Endothelial cell of umbilical vein (primary cell): ENCODE measurements around the gene YARS1. TPM values are rescaled to one million over a fixed set of nuclear protein-coding genes. Genes with fewer than 3 reads are reported as not detected.

Experiments
- BruUV-seq: library from RNA; stranded (reverse); fragments of 400-500 nt; replicated peaks from 2 replicates; lab custom pipeline; 2021; lab: Mats Ljungman, UMichigan
- CTCF ChIA-PET: fragments of 300-600, 350-600 bp; sonication (Branson Sonifier 250); formaldehyde crosslinking; loops from one replicate; lab custom pipeline; 2021; ENCODE audit warnings: antibody characterized with exemption, inconsistent platforms; lab: Charles Lee
- POLR2A ChIA-PET: fragments of 300-600, 350-600 bp; sonication (Branson Sonifier 250); formaldehyde crosslinking; loops from one replicate; lab custom pipeline; 2021; ENCODE audit warnings: antibody characterized with exemption, inconsistent platforms; lab: Charles Lee
- DNase-seq: peaks from one replicate; pipeline ENCODE4 v3.0.0-alpha.2; 2011; ENCODE audit warnings: low read depth, low spot score
- FAIRE-seq: peaks from 2 replicates; lab custom pipeline; 2011; peaks lifted over from hg19 to GRCh38; lab: Jason Lieb, UNC
- H2AFZ ChIP-seq: 2 replicates; pipeline ENCODE4 v1.6.0; 2012; ENCODE audit warnings: low read depth, low read length, control low read depth, inconsistent platforms
- H3K27ac ChIP-seq: 2 replicates; pipeline ENCODE4 v1.5.1; 2011; ENCODE audit warnings: low read depth, mild to moderate bottlenecking, control low read depth, low read length, moderate library complexity; ENCODE audit not compliant: insufficient read depth
- H3K27me3 ChIP-seq, 2 experiments: 2 replicates each; pipeline versions ENCODE4 v1.6.0 to v1.6.1; 2011; ENCODE audit warnings: low read length in 2 of 2, mixed read lengths in 1 of 2; ENCODE audit not compliant: control insufficient read depth in 2 of 2, insufficient read depth in 2 of 2
- H3K36me3 ChIP-seq, 2 experiments: 2 replicates in 1 of 2; 3 replicates in 1 of 2; pipeline ENCODE4 v1.5.1; 2011; ENCODE audit warnings: low read length in 2 of 2, mild to moderate bottlenecking in 1 of 2, moderate library complexity in 1 of 2; ENCODE audit not compliant: control insufficient read depth in 2 of 2, insufficient read depth in 2 of 2; ENCODE audit errors: extremely low read depth in 1 of 2
- H3K4me1 ChIP-seq: 3 replicates; pipeline ENCODE4 v1.5.1; 2011; ENCODE audit warnings: mild to moderate bottlenecking, low read length; ENCODE audit not compliant: control insufficient read depth, insufficient read depth; ENCODE audit errors: extremely low read depth
- H3K4me2 ChIP-seq: 2 replicates; pipeline ENCODE4 v1.6.1; 2011; ENCODE audit warnings: low read length, control low read depth, mixed read lengths; ENCODE audit not compliant: insufficient read depth
- H3K4me3 ChIP-seq, 3 experiments: fragments of 200-600 bp in 1 of 3; sonication (generic), shearing (Covaris generic) in 1 of 3; replicated peaks in 1 of 3; 2 replicates each; pipeline ENCODE4 v1.5.1; 2011 to 2016; ENCODE audit warnings: control low read depth in 3 of 3, low read length in 3 of 3, mild to moderate bottlenecking in 2 of 3, inconsistent platforms in 1 of 3, low read depth in 1 of 3, moderate library complexity in 1 of 3; ENCODE audit not compliant: insufficient read depth in 1 of 3
- H3K79me2 ChIP-seq: 2 replicates; pipeline ENCODE4 v1.6.0; 2012; ENCODE audit warnings: low read length, inconsistent platforms; ENCODE audit not compliant: control insufficient read depth, insufficient read depth
- H3K9ac ChIP-seq: replicated peaks from 2 replicates; pipeline ENCODE3; 2011; ENCODE audit warnings: low read length, control low read depth; ENCODE audit not compliant: insufficient read depth; ENCODE audit errors: extremely low read depth
- H3K9me1 ChIP-seq: replicated peaks from 3 replicates; pipeline ENCODE4 v1.6.0; 2011; ENCODE audit warnings: mild to moderate bottlenecking, low read length; ENCODE audit not compliant: control insufficient read depth, insufficient read depth; ENCODE audit errors: extremely low read depth
- H3K9me3 ChIP-seq: replicated peaks from 2 replicates; pipeline ENCODE4 v1.5.1; 2012; ENCODE audit warnings: low read length, inconsistent platforms; ENCODE audit not compliant: control insufficient read depth, insufficient read depth
- H4K20me1 ChIP-seq: replicated peaks from 2 replicates; pipeline ENCODE3; 2011; ENCODE audit warnings: mild to moderate bottlenecking, low read length; ENCODE audit not compliant: control insufficient read depth, insufficient read depth; ENCODE audit errors: extremely low read depth
- EZH2 ChIP-seq: IDR thresholded peaks from 2 replicates; pipeline ENCODE4 v1.6.1; 2012; ENCODE audit warnings: borderline replicate concordance, low read depth, mild to moderate bottlenecking, moderate library complexity, low read length, inconsistent platforms; ENCODE audit not compliant: severe bottlenecking
- FOS ChIP-seq: IDR thresholded peaks from 2 replicates; pipeline ENCODE4 v1.6.1; 2011; ENCODE audit warnings: mild to moderate bottlenecking, low read length, moderate library complexity, borderline replicate concordance; ENCODE audit not compliant: insufficient read depth
- GATA2 ChIP-seq: IDR thresholded peaks from 2 replicates; pipeline ENCODE4 v1.7.0; 2011; ENCODE audit warnings: low read depth, mild to moderate bottlenecking, moderate library complexity, mixed read lengths, low read length; ENCODE audit not compliant: insufficient read length, insufficient read depth
- JUN ChIP-seq: IDR thresholded peaks from 2 replicates; pipeline ENCODE4 v1.6.1; 2011; ENCODE audit warnings: borderline replicate concordance, low read depth; ENCODE audit not compliant: insufficient read length, insufficient read depth
- MYC ChIP-seq: IDR thresholded peaks from one replicate; pipeline ENCODE4 v1.6.1; 2011; ENCODE audit warnings: mild to moderate bottlenecking, low read depth, low read length
- POLR2A ChIP-seq: IDR thresholded peaks from 2 replicates; pipeline ENCODE4 v1.6.1; 2012; ENCODE audit warnings: low read depth, mild to moderate bottlenecking, control low read depth, low read length
- POLR2AphosphoS5 ChIP-seq: IDR thresholded peaks from 2 replicates; pipeline ENCODE4 v1.6.1; 2012; ENCODE audit warnings: low read depth, mild to moderate bottlenecking, control low read depth, low read length, moderate library complexity; ENCODE audit not compliant: insufficient read depth
- dilution Hi-C: fragments of 300-500 bp; cut with MboI; formaldehyde crosslinking; loops from one replicate; pipeline ENCODE4 v1.15.0; 2019; ENCODE audit warnings: low sequenced_read_pairs; ENCODE audit not compliant: extremely low pct_ligation_motif_present
- intact Hi-C: fragments of 100-400 bp; cut with micrococcal nuclease; formaldehyde crosslinking; loops from one replicate; pipeline ENCODE4 v1.10.0; 2022
- polyA plus RNA-seq, 4 experiments: library from polyadenylated mRNA; depleted of rRNA in 3 of 4; stranded (reverse) in 3 of 4; unstranded in 1 of 4; fragments of >200 nt; gene quantifications; 2 replicates each; pipeline versions ENCODE4 v1.2.1 to v1.2.3, GENCODE V29; 2011 to 2012; ENCODE audit warnings: missing spikeins in 1 of 4
- total RNA-seq: library from RNA; stranded (reverse); gene quantifications from 2 replicates; pipeline ENCODE4 v1.2.3, GENCODE V29; 2021
- TF ChIP-seq, protein P1 (sequence below), 2 donors: IDR thresholded peaks; 1 replicate in 1 of 2; 2 replicates in 1 of 2; pipeline ENCODE4 v1.5.1; 2011; ENCODE audit warnings: low read length in 2 of 2, mild to moderate bottlenecking in 2 of 2, moderate library complexity in 2 of 2, control low read depth in 1 of 2, inconsistent platforms in 1 of 2, low read depth in 1 of 2; ENCODE audit not compliant: insufficient read depth in 1 of 2; ENCODE audit errors: extremely low read depth in 1 of 2
- TF ChIP-seq, protein P2 (sequence below): IDR thresholded peaks from 2 replicates; pipeline ENCODE4 v1.6.1; 2011; ENCODE audit not compliant: insufficient read depth, insufficient read length

The YARS1 gene
- total and polyA plus RNA-seq, 2 donors (not counting 3 experiments of a cell fraction or from before 2014, with no cell fraction given) = 38.2 to 144 TPM

GRCh38 chr1:32830092-32830852 is 13.1 kb upstream of the YARS1 start:
- Histone ChIP-seq H3K4me1 (no peaks in the 10 kb centered on the region), H3K4me2 (no peak overlapping the region), H3K27ac (no peak overlapping the region), H4K20me1 (no peaks in the 10 kb centered on the region), H3K79me2 (no peaks in the 10 kb centered on the region), H3K9ac (no peak overlapping the region), H3K4me3 (no peak overlapping the region), H3K36me3 (peaks cover 9 to 23% of the 10 kb centered on the region in 2 experiments), H3K27me3 (no peaks in the 10 kb centered on the region), H2AFZ (no peak overlapping the region), H3K9me1 (no peaks in the 10 kb centered on the region), H3K9me3 (no peaks in the 10 kb centered on the region)
- intact Hi-C loops = no loop called here
- no peak for DNase-seq
- no peak for FAIRE-seq
- dilution Hi-C loops = no loop called here
- POLR2A ChIA-PET = no interaction called here
- BruUV-seq = no TSS peak
- CTCF ChIA-PET = interaction anchor here (2.3 kb wide), 1 partner anchor 43 kb away, joined by 9 read pairs; no protein-coding TSS in a partner anchor
- TF ChIP-seq GATA2 (no peak), FOS (no peak), POLR2A (no peak), EZH2 (no peak), MYC (no peak), POLR2AphosphoS5 (no peak), JUN (no peak)
- TF ChIP-seq, protein P1, sequence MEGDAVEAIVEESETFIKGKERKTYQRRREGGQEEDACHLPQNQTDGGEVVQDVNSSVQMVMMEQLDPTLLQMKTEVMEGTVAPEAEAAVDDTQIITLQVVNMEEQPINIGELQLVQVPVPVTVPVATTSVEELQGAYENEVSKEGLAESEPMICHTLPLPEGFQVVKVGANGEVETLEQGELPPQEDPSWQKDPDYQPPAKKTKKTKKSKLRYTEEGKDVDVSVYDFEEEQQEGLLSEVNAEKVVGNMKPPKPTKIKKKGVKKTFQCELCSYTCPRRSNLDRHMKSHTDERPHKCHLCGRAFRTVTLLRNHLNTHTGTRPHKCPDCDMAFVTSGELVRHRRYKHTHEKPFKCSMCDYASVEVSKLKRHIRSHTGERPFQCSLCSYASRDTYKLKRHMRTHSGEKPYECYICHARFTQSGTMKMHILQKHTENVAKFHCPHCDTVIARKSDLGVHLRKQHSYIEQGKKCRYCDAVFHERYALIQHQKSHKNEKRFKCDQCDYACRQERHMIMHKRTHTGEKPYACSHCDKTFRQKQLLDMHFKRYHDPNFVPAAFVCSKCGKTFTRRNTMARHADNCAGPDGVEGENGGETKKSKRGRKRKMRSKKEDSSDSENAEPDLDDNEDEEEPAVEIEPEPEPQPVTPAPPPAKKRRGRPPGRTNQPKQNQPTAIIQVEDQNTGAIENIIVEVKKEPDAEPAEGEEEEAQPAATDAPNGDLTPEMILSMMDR (IDR thresholded peaks at IDR 0.05; ENCODE audit: extremely low read depth in 1 of 2, insufficient read depth in 1 of 2, low read depth in 1 of 2, low read length in 2 of 2) = no peak
- TF ChIP-seq, protein P2, sequence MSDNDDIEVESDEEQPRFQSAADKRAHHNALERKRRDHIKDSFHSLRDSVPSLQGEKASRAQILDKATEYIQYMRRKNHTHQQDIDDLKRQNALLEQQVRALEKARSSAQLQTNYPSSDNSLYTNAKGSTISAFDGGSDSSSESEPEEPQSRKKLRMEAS = no peak
